HepG2 (cell line): ENCODE measurements around the gene SLC9A9.

Experiments used
- CTCF ChIP-seq: sonication (generic); formaldehyde crosslinking; IDR thresholded peaks from 2 replicates; pipeline ENCODE4 v1.5.0; 2020; ENCODE audit warnings: mild to moderate bottlenecking, missing genetic modification reagents, moderate library complexity
- DNMT1 ChIP-seq: sonication (generic); formaldehyde crosslinking; IDR thresholded peaks from 2 replicates; pipeline ENCODE4 v1.5.1; 2020; ENCODE audit warnings: mild to moderate bottlenecking, missing genetic modification reagents
- EZH2 ChIP-seq: conservative IDR thresholded peaks from 2 replicates; pipeline ENCODE4 v1.6.1; 2012; ENCODE audit warnings: mild to moderate bottlenecking, low read depth, low read length, moderate library complexity
- HMG20A ChIP-seq: IDR thresholded peaks from 2 replicates; pipeline ENCODE4 v1.6.1; 2016; ENCODE audit warnings: borderline replicate concordance
- KDM3A ChIP-seq: IDR thresholded peaks from 2 replicates; pipeline ENCODE4 v1.6.1; 2018; ENCODE audit warnings: low read depth, missing compliant biosample characterization
- MED13 ChIP-seq: sonication (generic); formaldehyde crosslinking; IDR thresholded peaks from 2 replicates; pipeline ENCODE4 v1.5.0; 2020; ENCODE audit warnings: missing genetic modification reagents
- ZNF253 ChIP-seq: sonication (generic); formaldehyde crosslinking; IDR thresholded peaks from 2 replicates; pipeline ENCODE4 v1.8.0; 2022; ENCODE audit warnings: mild to moderate bottlenecking, missing genetic modification reagents, borderline replicate concordance
- ZNF792 ChIP-seq: IDR thresholded peaks from 2 replicates; pipeline ENCODE4 v1.6.1; 2016
- TF ChIP-seq, protein P1 (sequence below): IDR thresholded peaks from 2 replicates; pipeline ENCODE4 v1.6.1; 2016; ENCODE audit warnings: control low read depth

GRCh38 chr3:143865302-143865701 lies 17.0 kb upstream of the SLC9A9 start:
- no peak for TF ChIP-seq ZNF792 (CRISPR knock-in tag)
- TF ChIP-seq CTCF (CRISPR knock-in tag), result no peak
- TF ChIP-seq ZNF253 (CRISPR knock-in tag), result no peak
- TF ChIP-seq, protein P1, sequence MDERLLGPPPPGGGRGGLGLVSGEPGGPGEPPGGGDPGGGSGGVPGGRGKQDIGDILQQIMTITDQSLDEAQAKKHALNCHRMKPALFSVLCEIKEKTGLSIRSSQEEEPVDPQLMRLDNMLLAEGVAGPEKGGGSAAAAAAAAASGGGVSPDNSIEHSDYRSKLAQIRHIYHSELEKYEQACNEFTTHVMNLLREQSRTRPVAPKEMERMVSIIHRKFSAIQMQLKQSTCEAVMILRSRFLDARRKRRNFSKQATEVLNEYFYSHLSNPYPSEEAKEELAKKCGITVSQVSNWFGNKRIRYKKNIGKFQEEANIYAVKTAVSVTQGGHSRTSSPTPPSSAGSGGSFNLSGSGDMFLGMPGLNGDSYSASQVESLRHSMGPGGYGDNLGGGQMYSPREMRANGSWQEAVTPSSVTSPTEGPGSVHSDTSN (CRISPR knock-in tag), result no peak
- TF ChIP-seq HMG20A (CRISPR knock-in tag), result no peak
- TF ChIP-seq EZH2, result no peak
- TF ChIP-seq KDM3A (CRISPR knock-in tag), result no peak
- no peak for TF ChIP-seq MED13 (CRISPR knock-in tag)
- TF ChIP-seq DNMT1 (CRISPR knock-in tag), result no peak
